GM12878 (cell line): ENCODE data around the gene COL18A1. TPM values are rescaled to one million over a fixed set of nuclear protein-coding genes. Genes with fewer than 3 reads are reported as not detected.

Experiments
- ATAC-seq: fragments of 200-7000 bp; cut with Tn5 transposase; 3 replicates; pipeline ENCODE4 v1.9.1; 2020; ENCODE audit warnings: mild to moderate bottlenecking, moderate library complexity
- BruUV-seq: library from RNA; stranded (reverse); fragments of 400-500 nt; replicated peaks from 2 replicates; lab custom pipeline; 2021; lab: Mats Ljungman, UMichigan
- CTCF ChIA-PET: fragments of 300-600 bp; sonication (Branson Sonifier 250); formaldehyde crosslinking; extraction: SDS; loops from one replicate; lab custom pipeline; 2021; ENCODE audit warnings: inconsistent platforms; lab: Yijun Ruan, JAX
- POLR2A ChIA-PET: fragments of 350-600 bp; formaldehyde crosslinking; extraction: SDS; loops from one replicate; lab custom pipeline; 2021; ENCODE audit warnings: inconsistent platforms; lab: Charles Lee
- RAD21 ChIA-PET: fragments of 300-600 bp; sonication (Branson Sonifier 250); formaldehyde crosslinking; loops from one replicate; lab custom pipeline; 2023; ENCODE audit warnings: antibody characterized with exemption; ENCODE audit not compliant: unreplicated experiment; lab: Charles Lee
- SMC1A ChIA-PET: fragments of 300-600 bp; sonication (Branson Sonifier 250); formaldehyde crosslinking; loops from one replicate; lab custom pipeline; 2023; ENCODE audit not compliant: unreplicated experiment, uncharacterized antibody; lab: Charles Lee
- DNase-seq: peaks from one replicate; pipeline ENCODE4 v3.0.0-alpha.2; 2011; ENCODE audit warnings: low read depth, low spot score
- FAIRE-seq: peaks from 3 replicates; lab custom pipeline; 2011; peaks lifted over from hg19 to GRCh38; lab: Jason Lieb, UNC
- H2AFZ ChIP-seq: 2 replicates; pipeline ENCODE4 v1.6.0; 2011; ENCODE audit warnings: low read depth, low read length, control low read depth; ENCODE audit not compliant: control insufficient read depth
- H3K27ac ChIP-seq: 2 replicates; pipeline ENCODE4 v1.5.1; 2011; ENCODE audit warnings: control low read depth; ENCODE audit not compliant: control insufficient read depth, insufficient read depth
- H3K27me3 ChIP-seq, 2 experiments: replicated peaks in 1 of 2; 2 replicates each; pipeline versions ENCODE4 v1.6.0 to v1.6.1; 2011; ENCODE audit warnings: low read length in 1 of 2; ENCODE audit not compliant: control insufficient read depth in 2 of 2, insufficient read depth in 2 of 2
- H3K36me3 ChIP-seq, 2 experiments: 2 replicates each; pipeline ENCODE4 v1.5.1; 2011; ENCODE audit warnings: low read length in 1 of 2; ENCODE audit not compliant: control insufficient read depth in 2 of 2, insufficient read depth in 2 of 2
- H3K4me1 ChIP-seq: 2 replicates; pipeline ENCODE4 v1.6.1; 2011; ENCODE audit warnings: mild to moderate bottlenecking, low read length, moderate library complexity, mixed read lengths; ENCODE audit not compliant: control insufficient read depth, insufficient read depth
- H3K4me2 ChIP-seq: 2 replicates; pipeline ENCODE4 v1.6.0; 2011; ENCODE audit warnings: control low read depth; ENCODE audit not compliant: control insufficient read depth, insufficient read depth
- H3K4me3 ChIP-seq: fragments of 200-600 bp; sonication (generic); 2 replicates; pipeline ENCODE4 v1.5.1; 2016
- H3K79me2 ChIP-seq: 2 replicates; pipeline ENCODE4 v1.6.0; 2011; ENCODE audit warnings: low read length; ENCODE audit not compliant: control insufficient read depth, insufficient read depth
- H3K9ac ChIP-seq: 2 replicates; pipeline ENCODE4 v1.8.0; 2011; ENCODE audit warnings: low read length, control low read depth, mixed read lengths; ENCODE audit not compliant: control insufficient read depth, insufficient read depth
- H3K9me3 ChIP-seq: replicated peaks from 3 replicates; pipeline ENCODE4 v1.5.1; 2011; ENCODE audit warnings: mild to moderate bottlenecking, low read length; ENCODE audit not compliant: control insufficient read depth, insufficient read depth
- H4K20me1 ChIP-seq: 2 replicates; pipeline ENCODE4 v1.6.0; 2011; ENCODE audit not compliant: control insufficient read depth, insufficient read depth
- ELK1 ChIP-seq: IDR thresholded peaks from 2 replicates; pipeline ENCODE4 v1.6.1; 2012; ENCODE audit warnings: low read depth, low read length, improper control_type of control experiment
- EP300 ChIP-seq, 2 experiments: fragments of 150-350 bp in 1 of 2; IDR thresholded peaks; 2 replicates each; pipeline ENCODE4 v1.6.1; 2011 to 2012; ENCODE audit warnings: low read depth in 2 of 2, low read length in 2 of 2, borderline replicate concordance in 1 of 2, improper control_type of control experiment in 1 of 2, inconsistent platforms in 1 of 2; ENCODE audit not compliant: control insufficient read depth in 1 of 2
- ESRRA ChIP-seq: IDR thresholded peaks from 2 replicates; pipeline ENCODE4 v1.6.1; 2012; ENCODE audit warnings: mild to moderate bottlenecking, low read length, improper control_type of control experiment
- MEF2A ChIP-seq: IDR thresholded peaks from 2 replicates; pipeline ENCODE4 v1.6.1; 2011; ENCODE audit warnings: low read depth, mild to moderate bottlenecking, low read length, moderate library complexity; ENCODE audit not compliant: insufficient read depth
- MXI1 ChIP-seq: fragments of 150-350 bp; IDR thresholded peaks from 2 replicates; pipeline ENCODE4 v1.6.1; 2011; ENCODE audit warnings: low read depth, mild to moderate bottlenecking, inconsistent platforms, low read length, improper control_type of control experiment
- SMAD1 ChIP-seq: fragments of 450-650 bp; IDR thresholded peaks from 2 replicates; pipeline ENCODE4 v1.6.1; 2018; ENCODE audit warnings: mild to moderate bottlenecking, low read depth; ENCODE audit not compliant: partially characterized antibody
- SPI1 ChIP-seq: IDR thresholded peaks from 2 replicates; pipeline ENCODE4 v1.6.1; 2011; ENCODE audit warnings: low read depth, mild to moderate bottlenecking, low read length, moderate library complexity, borderline replicate concordance; ENCODE audit not compliant: insufficient read depth
- SRF ChIP-seq, 2 experiments: IDR thresholded peaks; 2 replicates each; pipeline ENCODE4 v1.6.1; 2011; ENCODE audit warnings: low read depth in 2 of 2, low read length in 2 of 2, mild to moderate bottlenecking in 1 of 2, moderate library complexity in 1 of 2
- WGBS: methylation state at CpG from one replicate; pipeline ENCODE4 v1.1.6; 2016; ENCODE audit warnings: low lambda C conversion rate; ENCODE audit not compliant: insufficient replicate concordance, insufficient coverage; ENCODE audit errors: missing lambda C conversion rate; 5-methylcytosine and 5-hydroxymethylcytosine counted together
- in situ Hi-C: fragments of 300-500 bp; cut with MboI; formaldehyde crosslinking; loops from 9 replicates; pipeline ENCODE4 v1.14.3; 2018; ENCODE audit warnings: mixed read lengths
- intact Hi-C: fragments of 100-400 bp; cut with micrococcal nuclease; formaldehyde crosslinking; loops from one replicate; pipeline ENCODE4 v1.14.2; 2022; ENCODE audit not compliant: unreplicated experiment
- polyA plus RNA-seq, 11 experiments: library from polyadenylated mRNA; depleted of rRNA in 4 of 11; unstranded in 6 of 11; stranded (reverse) in 5 of 11; fragments of >200 nt; fragmentation: Nextera tagmentation in 4 of 11; fragmentation: Illumina TruSeq in 1 of 11; extraction: Ambion mirVana in 4 of 11; extraction: Trizol in 1 of 11; gene quantifications; 1 replicate in 1 of 11; 2 replicates in 10 of 11; pipeline versions ENCODE4 v1.2.1 to v1.2.3, GENCODE V29; 2011 to 2016; ENCODE audit warnings: inconsistent platforms in 2 of 11, missing spikeins in 2 of 11, low read depth in 1 of 11
- total RNA-seq, 4 experiments: library from RNA; depleted of rRNA in 3 of 4; stranded (reverse); fragments of >200 nt in 3 of 4; fragmentation: Illumina TruSeq in 1 of 4; extraction: Trizol in 1 of 4; gene quantifications; 2 replicates each; pipeline versions ENCODE4 v1.2.1 to v1.2.3, GENCODE V29; 2013 to 2021

Gene COL18A1
- total and polyA plus RNA-seq, 10 of the 15 experiments (the other 5 are each of a cell fraction or from before 2014, with no cell fraction given), result under 0.01 to 0.49 (median 0.09) TPM; not detected in 3

GRCh38 chr21:45393021-45393420 is 11.9 kb upstream of the COL18A1 start:
- CTCF ChIA-PET, result no interaction called here
- 71% methylated on average over 26 of the region's 26 CpGs for WGBS

More at GRCh38 chr21:45393021-45393420, 11.9 kb upstream of the COL18A1 start:
- H3K79me2 ChIP-seq, result no peaks in the 10 kb centered on the region
- POLR2A ChIA-PET, result no interaction called here
- H3K36me3 ChIP-seq, result no peaks in the 10 kb centered on the region
- no peak for ATAC-seq
- SMC1A ChIA-PET, result no interaction called here
- no peak overlapping the region for H3K4me3 ChIP-seq
- FAIRE-seq, result no peak
- no peaks in the 10 kb centered on the region for H3K4me1 ChIP-seq
- H3K4me2 ChIP-seq, result no peak overlapping the region
- no peaks in the 10 kb centered on the region for H4K20me1 ChIP-seq
- in situ Hi-C loops (no loop called here), intact Hi-C loops (no loop called here)
- RAD21 ChIA-PET, result no interaction called here
- H3K27ac ChIP-seq, result no peak overlapping the region
- peaks cover 5% of the 10 kb centered on the region in 2 experiments; a peak in 3 of 4 replicates for H3K27me3 ChIP-seq
- H2AFZ ChIP-seq, result no peak overlapping the region
- DNase-seq, result no peak
- H3K9ac ChIP-seq, result no peak overlapping the region
- no TSS peak for BruUV-seq
- TF ChIP-seq ELK1, result no peak
- no peak for TF ChIP-seq SPI1
- no peak for TF ChIP-seq SRF (IDR thresholded peaks at IDR 0.05; ENCODE audit: low read depth in 2 of 2, low read length in 2 of 2)
- no peak for TF ChIP-seq MXI1
- TF ChIP-seq MEF2A, result no peak
- TF ChIP-seq EP300 (IDR thresholded peaks at IDR 0.05; ENCODE audit: borderline replicate concordance in 1 of 2, control insufficient read depth in 1 of 2, low read depth in 2 of 2, low read length in 2 of 2), result no peak
- TF ChIP-seq SMAD1, result no peak
- TF ChIP-seq ESRRA, result no peak
- no peaks in the 10 kb centered on the region for H3K9me3 ChIP-seq
